Measurements from ENCODE around the gene WNT7A.

WNT7A gene

DNA sequence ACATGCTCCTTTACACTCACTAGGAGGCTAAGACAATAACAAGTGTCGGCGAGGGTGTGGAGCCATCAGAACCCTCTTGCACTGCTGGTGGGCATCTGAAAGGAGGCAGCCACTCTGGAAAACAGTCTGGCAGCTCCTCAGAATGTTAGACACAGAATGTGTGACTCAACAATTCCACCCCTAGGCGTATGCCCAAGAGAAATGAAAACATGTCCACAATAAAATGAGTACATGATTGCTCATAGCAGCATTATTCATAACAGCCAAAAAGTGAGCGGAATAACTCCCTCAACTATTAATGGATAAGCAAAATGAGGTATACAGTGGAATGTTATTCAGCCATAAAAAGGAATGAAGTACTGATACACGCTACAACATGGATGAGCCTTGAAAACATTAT lies 57.8 kb downstream of the WNT7A start:
- in situ Hi-C loops (cut with HindIII; ENCODE audit: low sequenced_read_pairs): no loop called here
- H3K4me3 ChIP-seq (ENCODE audit: low read depth, low read length): no peak overlapping the region
- DNase-seq (ENCODE audit: low read depth): no peak
- TF ChIP-seq, protein P1, sequence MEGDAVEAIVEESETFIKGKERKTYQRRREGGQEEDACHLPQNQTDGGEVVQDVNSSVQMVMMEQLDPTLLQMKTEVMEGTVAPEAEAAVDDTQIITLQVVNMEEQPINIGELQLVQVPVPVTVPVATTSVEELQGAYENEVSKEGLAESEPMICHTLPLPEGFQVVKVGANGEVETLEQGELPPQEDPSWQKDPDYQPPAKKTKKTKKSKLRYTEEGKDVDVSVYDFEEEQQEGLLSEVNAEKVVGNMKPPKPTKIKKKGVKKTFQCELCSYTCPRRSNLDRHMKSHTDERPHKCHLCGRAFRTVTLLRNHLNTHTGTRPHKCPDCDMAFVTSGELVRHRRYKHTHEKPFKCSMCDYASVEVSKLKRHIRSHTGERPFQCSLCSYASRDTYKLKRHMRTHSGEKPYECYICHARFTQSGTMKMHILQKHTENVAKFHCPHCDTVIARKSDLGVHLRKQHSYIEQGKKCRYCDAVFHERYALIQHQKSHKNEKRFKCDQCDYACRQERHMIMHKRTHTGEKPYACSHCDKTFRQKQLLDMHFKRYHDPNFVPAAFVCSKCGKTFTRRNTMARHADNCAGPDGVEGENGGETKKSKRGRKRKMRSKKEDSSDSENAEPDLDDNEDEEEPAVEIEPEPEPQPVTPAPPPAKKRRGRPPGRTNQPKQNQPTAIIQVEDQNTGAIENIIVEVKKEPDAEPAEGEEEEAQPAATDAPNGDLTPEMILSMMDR (IDR thresholded peaks at IDR 0.05; ENCODE audit: low read depth, low read length, missing control alignments): no peak

DNA sequence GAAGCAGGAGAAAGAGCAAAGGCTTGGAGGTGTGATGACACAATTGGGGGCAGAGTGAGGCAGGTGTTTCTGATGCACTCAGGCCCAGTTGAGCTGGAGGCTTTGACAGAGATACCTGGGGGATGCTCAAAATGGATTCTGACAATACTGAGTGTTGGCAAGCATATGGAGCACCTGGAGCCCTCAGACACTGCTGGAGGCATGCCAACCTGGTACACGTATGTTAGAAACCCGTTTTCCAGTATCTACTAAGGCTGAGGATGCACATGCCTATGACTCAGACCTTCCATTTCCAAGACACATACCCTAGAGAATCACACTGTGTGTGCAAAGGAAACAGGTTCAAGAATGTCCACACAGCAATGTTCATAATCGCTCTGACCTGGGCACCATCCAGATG lies 58.7 kb downstream of the WNT7A start:
- in situ Hi-C loops (cut with HindIII; ENCODE audit: low sequenced_read_pairs): no loop called here
- TF ChIP-seq, protein P1 (IDR thresholded peaks at IDR 0.05; ENCODE audit: low read depth, low read length, missing control alignments): no peak
- H3K4me3 ChIP-seq (ENCODE audit: low read depth, low read length): no peak overlapping the region
- DNase-seq (ENCODE audit: low read depth): no peak

DNA sequence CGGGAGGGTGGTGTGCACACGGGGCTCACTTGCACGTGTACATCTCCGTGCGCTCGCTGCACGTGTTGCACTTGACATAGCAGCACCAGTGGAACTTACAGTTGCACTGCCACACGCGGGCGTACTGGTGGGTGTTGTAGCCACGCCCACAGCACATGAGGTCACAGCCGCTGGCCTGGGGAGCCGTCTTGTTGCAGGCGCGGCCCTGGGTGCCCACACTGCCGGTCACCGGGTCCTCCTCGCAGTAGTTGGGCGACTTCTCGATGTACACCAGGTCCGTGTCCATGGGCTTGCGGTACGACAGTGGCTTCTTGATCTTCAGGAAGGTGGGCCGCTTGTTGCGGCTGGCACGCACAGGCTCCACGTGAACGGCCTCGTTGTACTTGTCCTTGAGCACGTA lies 61.0 kb downstream of the WNT7A start:
- H3K4me3 ChIP-seq (ENCODE audit: low read depth, low read length): no peak overlapping the region
- TF ChIP-seq, protein P1 (IDR thresholded peaks at IDR 0.05; ENCODE audit: low read depth, low read length, missing control alignments): no peak
- DNase-seq (ENCODE audit: low read depth): no peak
- in situ Hi-C loops (cut with HindIII; ENCODE audit: low sequenced_read_pairs): no loop called here

DNA sequence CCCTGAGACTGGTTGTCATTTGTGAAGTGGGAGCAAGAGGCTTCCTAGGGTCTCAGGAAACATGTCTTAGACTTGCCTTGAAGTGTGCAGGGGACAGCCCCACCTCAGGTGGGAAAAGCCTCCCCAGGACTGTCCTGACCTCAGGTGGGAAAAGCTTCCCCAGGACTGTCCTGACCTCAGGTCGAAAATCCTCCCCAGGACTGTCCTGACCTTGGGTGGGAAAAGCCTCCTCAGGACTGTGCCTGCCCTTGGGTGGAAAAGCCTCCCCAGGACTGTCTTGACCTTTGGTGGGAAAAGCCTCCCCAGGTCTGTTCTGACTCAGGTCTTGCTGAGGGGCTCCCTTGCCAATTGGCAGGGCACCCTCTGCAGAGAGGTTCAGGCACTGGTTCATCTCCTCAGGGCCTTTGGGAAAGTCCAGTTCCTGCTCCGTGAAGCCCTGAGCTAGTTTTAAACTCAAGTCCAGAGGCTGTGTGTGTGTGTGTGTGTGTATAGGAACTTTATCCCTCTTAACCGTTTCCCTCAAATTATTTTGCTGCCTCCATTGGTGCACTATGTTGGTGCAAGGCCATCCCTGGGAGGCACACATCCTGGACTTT lies 64.7 kb downstream of the WNT7A start:
- no peak overlapping the region for H3K4me3 ChIP-seq (ENCODE audit: low read depth, low read length)
- no peak for DNase-seq (ENCODE audit: low read depth)
- TF ChIP-seq, protein P1 (IDR thresholded peaks at IDR 0.05; ENCODE audit: low read depth, low read length, missing control alignments): no peak
- in situ Hi-C loops (cut with HindIII; ENCODE audit: low sequenced_read_pairs): no loop called here

DNA sequence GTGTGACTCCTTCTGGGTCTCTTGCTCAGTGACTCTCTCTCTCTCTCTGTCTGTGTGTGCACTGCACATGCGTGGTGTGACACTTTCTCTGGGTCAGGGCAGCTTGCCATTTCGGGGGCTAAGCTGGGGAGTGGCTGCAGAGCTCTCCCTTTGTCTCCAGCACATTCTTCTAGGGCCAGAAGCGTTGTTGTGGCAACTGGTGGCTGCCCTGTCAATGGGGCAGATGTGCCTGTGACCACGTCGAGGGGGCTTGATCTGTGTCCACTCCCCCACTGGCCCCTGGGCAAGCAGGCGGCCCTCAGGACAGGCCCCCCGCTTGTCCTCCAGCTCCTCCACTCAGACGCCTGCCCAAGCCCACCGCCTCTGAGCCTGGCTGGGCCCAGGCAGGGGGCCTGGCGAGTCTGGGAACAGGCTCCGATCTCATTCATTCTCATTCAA lies 67.8 kb downstream of the WNT7A start:
- in situ Hi-C loops (cut with HindIII; ENCODE audit: low sequenced_read_pairs): no loop called here
- TF ChIP-seq, protein P1 (IDR thresholded peaks at IDR 0.05; ENCODE audit: low read depth, low read length, missing control alignments): no peak
- DNase-seq (ENCODE audit: low read depth): no peak
- H3K4me3 ChIP-seq (ENCODE audit: low read depth, low read length): no peak overlapping the region

DNA sequence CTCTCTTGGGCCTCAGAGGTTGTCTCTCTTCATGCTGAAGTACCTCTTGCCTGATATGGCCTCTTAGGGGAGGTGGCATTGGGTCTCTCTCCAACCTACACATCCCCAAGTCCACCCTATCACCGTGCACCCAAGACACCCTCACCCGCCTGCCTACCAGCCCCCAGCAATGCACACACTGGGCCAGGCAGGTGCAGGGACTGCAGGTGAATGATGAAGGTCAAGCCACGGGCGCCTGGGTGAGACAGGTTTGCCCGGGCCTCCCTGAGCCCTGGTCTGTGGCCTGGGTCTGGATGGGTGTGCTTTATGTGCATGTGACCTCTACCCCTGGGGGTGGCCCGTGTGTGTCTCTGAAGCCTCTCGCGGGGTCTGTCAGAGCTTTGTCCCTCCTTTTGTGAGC lies 68.3 kb downstream of the WNT7A start:
- no peak for DNase-seq (ENCODE audit: low read depth)
- H3K4me3 ChIP-seq (ENCODE audit: low read depth, low read length): no peak overlapping the region
- TF ChIP-seq, protein P1 (IDR thresholded peaks at IDR 0.05; ENCODE audit: low read depth, low read length, missing control alignments): no peak
- in situ Hi-C loops (cut with HindIII; ENCODE audit: low sequenced_read_pairs): no loop called here
